Measurements from ENCODE around the gene FIBIN. TPM values are rescaled to one million over a fixed set of nuclear protein-coding genes. Genes with fewer than 3 reads are reported as not detected.
"Not testable (repeated sequence)": the region's sequence is repeated elsewhere in the genome, so short reads cannot be mapped to it uniquely, and the experiment has no call there.

FIBIN gene
- polyA plus RNA-seq (ENCODE audit: insufficient read length in 10 of 10), result 100 to 1,000 TPM in 1 of 10 donors, 10 to 100 TPM in 9; 35.8 to 111 (median 73.0) TPM
- long read RNA-seq, donor 1, transcript FIBIN-201 (1 exons, 1,938 nt), result major isoform, 39 of 39 reads
- long read RNA-seq, donor 1, partial matches to known transcripts, result 0 of 39 reads
- long read RNA-seq, donor 1, other reads (novel, unspliced or antisense), result 0 of 39 reads
- long read RNA-seq, donor 2, transcript FIBIN-201 (1 exons, 1,938 nt), result major isoform, 28 of 28 reads
- long read RNA-seq, donor 2, partial matches to known transcripts, result 0 of 28 reads
- long read RNA-seq, donor 2, other reads (novel, unspliced or antisense), result 0 of 28 reads
- long read RNA-seq, donor 3, result 0 reads
- long read RNA-seq, donor 4, transcript FIBIN-201 (1 exons, 1,938 nt), result major isoform, 53 of 53 reads
- long read RNA-seq, donor 4, partial matches to known transcripts, result 0 of 53 reads
- long read RNA-seq, donor 4, other reads (novel, unspliced or antisense), result 0 of 53 reads
- long read RNA-seq, donor 5, transcript FIBIN-201 (1 exons, 1,938 nt), result major isoform, 50 of 50 reads
- long read RNA-seq, donor 5, partial matches to known transcripts, result 0 of 50 reads
- long read RNA-seq, donor 5, other reads (novel, unspliced or antisense), result 0 of 50 reads
- long read RNA-seq, donor 6, transcript FIBIN-201 (1 exons, 1,938 nt), result major isoform, 72 of 72 reads
- long read RNA-seq, donor 6, partial matches to known transcripts, result 0 of 72 reads
- long read RNA-seq, donor 6, other reads (novel, unspliced or antisense), result 0 of 72 reads
- long read RNA-seq, donor 7, transcript FIBIN-201 (1 exons, 1,938 nt), result major isoform, 50 of 50 reads
- long read RNA-seq, donor 7, partial matches to known transcripts, result 0 of 50 reads
- long read RNA-seq, donor 7, other reads (novel, unspliced or antisense), result 0 of 50 reads
- long read RNA-seq, donor 8, transcript FIBIN-201 (1 exons, 1,938 nt), result major isoform, 28 of 28 reads
- long read RNA-seq, donor 8, partial matches to known transcripts, result 0 of 28 reads
- long read RNA-seq, donor 8, other reads (novel, unspliced or antisense), result 0 of 28 reads
- long read RNA-seq, donor 9, partial matches to known transcripts, result 0 of 3 reads
- long read RNA-seq, donor 9, other reads (novel, unspliced or antisense), result 0 of 3 reads

DNA sequence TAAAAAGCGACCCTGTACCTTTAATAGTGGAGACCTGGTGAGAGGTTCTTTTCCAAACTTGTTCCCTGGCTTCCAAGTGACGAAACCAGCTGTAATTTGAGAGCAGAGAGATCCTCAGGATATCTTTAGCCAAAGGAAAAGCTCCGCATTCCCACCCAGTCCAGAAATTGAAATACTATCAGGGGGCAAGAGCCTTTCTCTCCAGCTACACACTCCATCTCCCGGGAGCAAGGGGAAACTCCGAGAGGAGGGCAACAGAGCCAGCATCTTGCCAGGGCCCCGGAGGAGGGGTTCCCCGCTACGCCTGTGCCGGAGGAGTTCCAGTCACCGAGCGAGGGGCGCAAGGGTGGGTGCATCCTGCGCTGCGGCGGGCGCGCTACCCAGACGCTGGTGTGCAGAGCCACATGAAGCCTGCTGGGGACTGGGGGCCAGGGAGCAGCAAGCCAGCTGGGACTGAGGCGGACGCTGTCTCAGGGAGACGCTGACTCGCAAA is at the start of gene FIBIN:
Gene FIBIN (plus strand): TSS at position 148 of the 493 bp plus-strand sequence. CDS start 415 bp downstream, outside the sequence.
- DNase-seq, result peak; percentile 84 to 94 (median 89)

DNA sequence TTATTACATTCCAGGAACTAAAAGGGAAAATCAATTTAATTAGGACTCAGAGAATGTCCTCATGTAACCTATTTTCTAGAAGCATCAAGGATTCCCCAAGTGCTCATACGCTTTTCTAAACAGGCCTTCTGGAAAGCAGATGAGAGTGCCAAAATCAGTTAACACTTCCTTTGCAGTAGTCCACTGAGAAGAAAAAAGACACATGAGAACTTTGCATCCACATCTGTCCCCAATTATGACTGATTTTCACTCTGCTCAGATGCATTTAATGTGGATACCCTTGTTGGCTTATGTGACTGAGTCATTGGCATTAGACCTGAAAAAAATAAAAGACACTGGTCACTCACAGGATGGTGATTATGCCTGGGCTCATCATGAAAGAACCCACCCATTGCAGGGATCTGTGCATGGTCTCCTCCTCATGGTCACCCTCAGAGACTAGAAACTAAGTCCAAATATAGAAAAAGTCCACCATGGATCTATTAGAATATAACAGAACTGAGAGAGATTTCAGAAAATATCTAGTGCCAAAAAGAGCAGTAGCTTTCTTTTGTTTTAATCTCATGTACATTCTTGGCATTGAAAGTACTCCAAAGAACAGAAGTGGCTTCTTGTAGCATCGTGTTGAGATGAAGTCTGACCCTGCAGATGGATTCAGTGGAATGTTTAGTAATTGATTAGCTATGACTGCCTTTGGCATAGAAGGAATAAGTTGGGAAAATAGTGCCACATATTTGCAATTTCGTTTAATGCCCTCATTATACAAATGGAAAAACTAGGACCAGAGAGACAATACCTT is 48.8 kb upstream of the FIBIN start:
- DNase-seq, result peak in 2 of 3 donors; percentile 55 to 76

DNA sequence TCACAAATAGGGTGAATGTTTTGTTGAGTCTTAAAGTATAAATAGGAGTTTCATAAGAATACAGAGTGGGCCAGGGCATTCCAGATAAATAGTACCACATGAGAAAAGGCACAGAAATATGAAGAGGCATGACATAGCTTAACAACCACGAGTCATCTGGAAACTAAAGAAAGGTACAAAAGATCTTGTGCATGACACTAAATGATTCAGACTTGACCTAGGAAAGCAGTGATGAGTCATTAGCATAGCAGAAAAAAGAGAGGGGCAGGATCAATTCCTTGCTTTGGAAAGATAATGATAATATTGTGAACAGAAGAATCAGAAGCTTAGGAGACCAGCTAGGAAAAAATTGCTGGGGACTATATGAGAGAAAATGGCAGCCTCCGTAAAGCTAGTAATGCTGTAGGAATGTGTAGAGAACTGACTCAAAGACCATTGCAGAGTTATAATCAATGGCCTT is 47.6 kb upstream of the FIBIN start:
- DNase-seq, result no peak

DNA sequence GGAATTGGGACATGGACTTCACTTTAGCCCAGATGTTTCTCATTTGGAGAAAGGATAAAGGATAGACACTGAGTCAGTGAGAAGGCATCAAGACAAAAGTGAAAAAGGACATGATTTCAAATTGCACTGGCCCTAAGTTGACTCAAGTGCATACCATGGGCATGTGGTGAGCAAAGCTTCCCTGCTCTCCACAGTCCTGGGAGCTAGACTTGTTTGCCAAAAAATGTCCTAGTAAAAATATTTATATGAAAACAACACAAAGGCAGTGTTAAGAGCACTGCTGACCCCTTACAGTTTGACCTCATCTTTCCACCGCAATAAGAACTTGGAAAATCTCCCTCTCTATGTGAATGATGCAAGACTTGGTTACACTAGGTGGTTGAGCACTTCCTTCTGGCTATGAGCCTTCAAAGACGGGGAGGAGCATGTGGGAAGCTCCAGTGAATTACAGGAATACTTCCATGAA is 46.5 kb upstream of the FIBIN start:
- peak; percentile 83 to 98 (median 90) for DNase-seq

DNA sequence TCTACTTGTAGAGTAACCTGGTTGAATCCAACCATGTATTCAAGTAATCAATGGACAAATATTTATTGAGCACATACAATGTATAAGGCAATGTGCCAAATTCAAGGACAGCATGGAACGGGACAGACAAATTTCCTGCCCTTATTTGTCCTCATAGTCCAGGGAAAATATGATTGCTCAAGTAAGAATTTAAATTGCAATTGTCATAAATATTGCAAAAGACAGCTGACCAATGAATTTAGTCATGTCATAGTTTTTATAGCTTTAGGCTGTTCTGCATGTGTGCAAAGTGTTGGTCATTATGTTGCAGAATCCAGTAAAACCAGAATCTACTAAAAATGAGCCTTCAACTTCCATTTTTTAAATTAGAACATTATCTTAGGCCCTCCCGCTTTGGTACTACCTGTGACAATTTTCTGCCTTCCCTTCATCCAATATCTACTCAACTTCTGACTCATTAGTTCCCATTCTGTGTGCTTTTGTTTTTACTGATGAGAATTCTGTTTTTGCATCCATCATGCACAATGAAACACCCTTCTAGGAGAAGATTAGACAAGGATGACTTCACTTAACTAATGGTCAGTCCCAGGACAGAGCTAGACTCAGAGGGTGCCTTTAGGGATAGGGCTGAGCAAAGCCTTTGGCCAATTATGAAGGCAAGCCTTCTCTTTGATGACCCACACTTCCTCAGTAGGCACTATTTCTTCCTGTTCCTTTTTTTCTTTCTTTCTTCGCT is 45.8 kb upstream of the FIBIN start:
- DNase-seq, result no peak

DNA sequence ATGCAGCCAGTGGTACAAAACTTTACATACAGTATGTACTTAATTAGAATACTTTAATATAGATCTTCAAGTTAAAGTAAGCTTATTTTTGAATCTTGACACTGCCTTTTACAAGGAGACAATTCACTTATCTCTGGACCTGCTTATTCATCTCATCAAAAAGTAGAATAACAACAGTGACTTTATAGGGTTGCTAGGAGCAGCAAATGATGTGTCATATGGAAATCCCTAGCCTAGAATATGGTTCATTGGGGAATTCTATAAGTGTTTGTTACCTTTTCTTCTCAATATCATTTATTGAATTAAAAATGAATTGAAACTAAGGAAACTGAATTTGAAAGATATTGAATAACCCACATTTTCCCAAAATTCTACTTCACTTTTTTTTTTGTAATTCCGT is 45.0 kb upstream of the FIBIN start:
- no peak for DNase-seq

DNA sequence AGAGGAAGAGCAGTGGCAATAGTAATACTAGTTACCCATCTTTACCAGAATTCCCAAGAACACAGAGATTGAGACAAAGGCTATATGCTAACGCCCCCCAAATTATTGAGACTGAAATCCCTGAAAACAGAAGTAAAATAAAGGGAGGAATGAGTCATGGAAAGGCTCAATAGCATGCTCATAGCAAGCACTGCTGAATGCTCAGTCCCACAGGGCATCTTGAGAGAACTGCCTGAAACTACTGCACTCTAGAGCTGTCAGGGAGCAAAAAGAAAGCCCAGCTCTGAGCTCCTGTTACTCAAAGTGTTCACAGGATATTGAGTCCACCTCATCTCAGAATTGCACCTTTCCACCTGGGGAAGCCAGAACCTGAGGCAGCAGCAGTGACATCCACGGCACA is 44.1 kb upstream of the FIBIN start:
- DNase-seq, result no peak

DNA sequence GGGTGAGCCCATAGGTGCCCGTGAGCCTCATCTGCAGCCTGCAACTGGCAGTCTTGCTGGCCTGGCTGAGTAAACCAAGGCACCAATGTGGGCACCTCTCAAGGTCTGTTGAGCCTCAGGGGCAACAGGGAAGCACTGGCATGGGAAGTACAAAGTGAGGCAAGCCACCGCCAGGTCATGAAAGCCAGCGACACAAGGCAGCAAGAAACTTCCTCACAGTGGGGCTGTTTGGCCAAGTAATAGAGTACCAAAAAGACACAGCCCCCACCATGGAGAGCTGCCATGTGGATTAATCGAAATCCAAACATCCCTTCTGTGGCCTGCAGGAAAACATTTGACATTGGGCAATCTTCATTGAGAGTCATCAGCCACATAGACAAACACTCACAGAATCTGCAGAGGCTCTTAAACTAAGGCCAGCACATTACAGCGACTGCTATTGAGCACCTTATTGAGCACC is 43.6 kb upstream of the FIBIN start:
- DNase-seq, result peak in 1 of 3 donors; percentile 80

DNA sequence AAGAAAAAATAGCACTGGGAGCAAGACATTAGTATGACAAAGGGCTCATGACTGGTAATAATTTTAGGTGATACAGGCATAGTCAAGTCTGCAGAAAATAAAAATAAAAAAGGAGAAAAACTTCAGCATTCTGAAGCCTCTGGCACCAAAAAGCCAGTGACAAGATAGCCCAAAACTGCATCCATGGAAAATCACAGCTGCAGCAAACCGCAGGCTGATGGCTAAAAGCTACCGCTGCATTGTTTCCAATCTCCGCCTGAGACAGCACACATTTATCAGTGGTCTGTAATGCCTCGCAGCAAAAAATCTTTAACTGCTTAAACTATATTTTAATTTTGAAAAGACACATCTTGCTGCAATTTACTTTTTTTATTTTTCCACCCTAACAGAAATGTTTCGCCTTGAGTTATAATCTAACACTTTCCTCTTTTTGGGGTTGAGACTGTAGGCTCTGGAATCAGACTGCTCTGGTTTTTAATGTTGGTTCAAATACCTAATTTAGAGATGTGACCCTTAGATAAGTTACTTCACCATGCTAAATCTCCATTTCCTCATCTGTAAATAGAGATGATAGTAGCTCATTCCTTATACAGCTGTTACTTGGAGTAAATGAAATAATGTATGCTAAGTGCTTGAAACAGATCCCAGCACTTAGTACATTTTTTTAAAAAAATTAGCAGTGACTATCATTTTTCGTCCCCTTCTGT is 42.0 kb upstream of the FIBIN start:
- DNase-seq, result peak in 1 of 3 donors; percentile 69

DNA sequence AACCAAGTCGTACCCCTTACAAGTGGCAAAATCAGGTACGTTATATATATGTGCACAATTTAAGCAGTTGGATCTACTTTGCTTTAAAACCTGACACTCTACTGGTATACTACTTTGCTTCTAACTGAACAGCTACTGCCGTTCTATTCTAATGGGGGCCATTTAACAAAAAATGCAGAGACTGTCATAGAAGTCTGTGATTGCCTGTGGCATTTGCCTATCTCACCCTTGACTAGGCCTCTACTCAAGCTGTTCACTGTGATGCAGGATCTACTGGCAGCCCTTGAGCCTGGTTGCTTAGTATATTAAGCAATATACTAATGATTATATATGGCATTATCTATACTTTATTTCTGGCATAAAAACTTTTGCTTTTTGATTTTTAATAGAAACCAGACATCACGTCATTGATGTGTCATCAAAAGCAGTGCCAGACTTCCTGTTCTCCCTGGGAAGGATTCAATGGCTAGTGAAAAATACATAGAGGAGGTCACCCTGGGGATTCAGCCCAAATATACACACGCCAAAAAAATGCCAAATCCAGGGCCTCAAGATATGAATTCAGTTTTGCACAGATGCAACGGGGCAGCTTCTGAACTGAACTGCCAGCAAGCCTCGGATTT is 40.0 kb upstream of the FIBIN start:
- peak in 1 of 3 donors; percentile 59 for DNase-seq

DNA sequence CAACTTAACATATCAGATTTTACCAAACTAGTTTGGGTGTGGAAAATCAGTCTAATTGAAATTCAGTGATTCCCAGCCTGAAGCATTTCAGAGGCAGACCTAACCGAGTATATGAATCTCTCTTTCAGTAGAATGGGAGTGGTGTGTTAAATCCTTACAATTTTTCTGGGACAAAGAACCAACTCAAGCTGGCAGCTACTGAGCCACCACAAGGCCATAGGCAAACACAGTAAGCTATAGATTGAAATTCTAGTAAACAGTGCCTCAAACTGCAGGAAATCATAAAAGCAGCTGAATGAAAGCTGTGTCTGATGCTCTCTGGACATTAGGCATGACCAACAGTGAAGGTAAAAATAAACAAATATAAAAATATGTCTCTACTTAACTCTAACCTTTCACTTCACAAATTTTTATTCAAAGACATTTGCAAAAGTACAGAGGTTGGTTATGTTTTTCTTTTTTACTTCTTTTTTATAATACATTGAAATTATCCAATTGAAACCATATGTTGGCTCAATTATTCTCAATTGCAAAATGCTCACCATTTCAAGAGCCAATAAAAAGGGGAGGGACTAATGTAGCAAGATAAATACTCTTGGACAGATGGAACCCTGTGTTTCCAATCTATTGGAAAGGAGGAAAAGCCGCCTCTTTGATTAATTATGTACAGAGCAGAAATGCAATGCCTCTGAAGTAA is 35.8 kb upstream of the FIBIN start:
- DNase-seq, result peak in 1 of 3 donors; percentile 63

DNA sequence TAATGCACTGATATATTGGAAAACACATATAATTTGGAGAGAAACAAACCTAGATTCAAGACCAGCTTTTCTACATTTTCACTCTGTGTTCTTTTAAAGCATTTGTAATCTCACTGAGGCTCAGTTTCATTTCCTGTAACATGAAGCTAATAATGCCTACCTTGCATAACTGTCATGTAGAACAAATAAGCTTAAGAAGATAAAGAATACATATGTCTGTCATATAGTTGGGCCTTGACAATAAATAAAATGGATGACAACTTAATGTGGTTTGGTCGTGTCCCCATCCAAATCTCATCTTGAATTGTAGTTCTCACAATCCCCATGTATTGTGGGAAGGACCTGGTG is 35.2 kb upstream of the FIBIN start:
- DNase-seq, result no peak

DNA sequence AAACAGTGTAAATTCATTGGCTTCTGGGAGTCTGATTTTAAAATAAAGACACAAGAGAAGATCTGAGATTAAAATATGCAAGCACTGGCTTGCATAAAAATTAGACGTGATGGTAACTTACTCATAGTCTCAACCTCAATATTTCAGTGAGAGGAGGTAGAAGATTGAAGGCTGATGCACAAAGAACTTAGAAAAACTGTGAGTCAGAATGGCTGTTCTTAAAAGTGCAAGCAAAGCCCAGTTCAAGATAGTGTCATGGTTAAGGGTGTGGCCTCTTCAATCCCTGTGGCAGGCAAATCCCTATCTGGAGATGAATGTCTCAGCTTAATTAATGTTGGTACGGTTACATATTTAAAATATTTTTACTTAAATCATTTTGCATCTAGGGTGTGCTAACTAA is 33.6 kb upstream of the FIBIN start:
- no peak for DNase-seq

DNA sequence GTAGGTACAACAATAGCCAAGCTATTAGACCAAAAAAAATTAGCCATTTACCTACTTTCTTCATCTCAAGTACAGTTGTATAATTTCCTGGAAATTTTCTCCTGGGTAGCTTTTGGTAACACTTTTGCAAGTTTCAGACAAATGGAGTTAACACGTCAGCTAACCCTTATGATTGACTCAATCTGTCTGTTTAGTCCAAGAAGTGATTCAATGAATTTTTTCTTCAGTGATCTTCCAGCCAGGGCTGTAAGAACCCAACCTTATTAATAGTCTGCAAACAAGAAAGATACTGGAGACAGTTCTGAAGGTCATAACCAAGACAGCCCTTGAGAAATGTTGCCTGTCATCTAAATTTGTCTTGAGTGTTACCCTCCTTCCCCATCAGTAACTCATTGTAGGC is 30.1 kb upstream of the FIBIN start:
- DNase-seq, result no peak

DNA sequence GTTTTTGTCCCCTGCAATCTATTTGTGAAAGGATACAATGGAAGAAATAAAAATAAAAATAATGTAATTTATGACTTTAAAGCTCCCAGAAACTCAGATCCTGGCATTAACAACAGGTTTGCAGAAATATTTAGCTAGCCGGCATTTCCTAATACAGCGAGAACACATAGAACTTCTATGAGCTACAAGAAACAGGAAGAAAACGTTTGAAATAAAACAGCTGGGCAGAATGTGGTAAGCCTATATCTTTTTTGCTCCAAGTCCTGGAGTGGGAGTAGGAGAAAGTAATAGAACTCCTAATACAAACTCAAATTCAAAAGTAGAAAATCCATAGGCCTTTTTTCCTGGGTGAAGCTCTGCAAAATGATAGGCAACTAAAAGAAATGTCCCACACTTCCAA is 29.6 kb upstream of the FIBIN start:
- no peak for DNase-seq

DNA sequence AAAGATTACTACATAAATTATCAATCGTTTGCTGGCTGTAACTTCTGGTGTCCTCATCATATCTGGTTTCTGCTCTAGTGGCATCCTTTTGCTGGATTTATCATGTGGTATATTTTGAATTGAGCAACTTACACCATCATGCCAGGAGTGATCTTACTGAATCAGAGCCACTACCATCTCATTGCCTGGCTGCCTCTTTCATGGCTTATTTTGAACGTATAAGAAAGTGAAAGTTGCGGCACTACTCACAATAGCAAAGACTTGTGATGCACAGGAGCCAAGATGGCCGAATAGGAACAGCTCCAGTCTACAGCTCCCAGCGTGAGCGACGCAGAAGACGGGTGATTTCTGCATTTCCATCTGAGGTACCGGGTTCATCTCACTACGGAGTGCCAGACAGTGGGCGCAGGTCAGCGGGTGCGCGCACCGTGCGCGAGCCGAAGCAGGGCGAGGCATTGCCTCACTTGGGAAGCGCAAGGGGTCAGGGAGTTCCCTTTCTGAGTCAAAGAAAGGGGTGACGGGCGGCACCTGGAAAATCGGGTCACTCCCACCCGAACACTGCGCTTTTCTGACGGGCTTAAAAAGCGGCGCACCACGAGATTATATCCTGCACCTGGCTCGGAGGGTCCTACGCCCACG is 28.9 kb upstream of the FIBIN start:
- DNase-seq, result not testable (repeated sequence)

DNA sequence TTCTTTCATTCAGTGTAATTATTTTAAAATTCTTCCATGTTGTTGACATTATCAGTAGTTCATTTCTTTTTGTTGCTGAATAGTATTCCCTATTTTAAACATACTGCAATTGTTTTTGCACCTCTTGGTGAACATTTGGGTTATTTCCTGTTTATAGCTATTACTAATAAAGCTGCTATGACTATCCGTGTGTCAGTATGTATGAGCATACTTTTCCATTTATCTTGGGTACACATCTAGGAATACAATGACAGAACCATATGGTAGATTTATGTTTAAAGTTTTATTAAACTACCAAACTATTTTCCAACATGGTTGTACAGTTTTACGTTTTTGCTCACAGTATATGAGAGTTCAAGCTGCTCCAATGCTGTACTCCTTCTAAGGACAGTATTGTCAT is 22.0 kb upstream of the FIBIN start:
- no peak for DNase-seq
